Vagina (tissue), 2 donors: ENCODE measurements around the gene WDR62. TPM values are rescaled to one million over a fixed set of nuclear protein-coding genes. Genes with fewer than 3 reads are reported as not detected.
A peak's percentile ranks its signal among the peaks of the same experiment; 100 is the strongest.

Source experiments
- DNase-seq, 2 donors: peaks; one replicate each; pipeline ENCODE4 v3.0.0-alpha.2; 2017; ENCODE audit errors: extremely low spot score in 2 of 2
- H3K27ac ChIP-seq: fragments of 200-600 bp; sonication (generic); one replicate; pipeline ENCODE4 v1.5.1; 2019
- H3K27me3 ChIP-seq: fragments of 200-600 bp; sonication (generic); one replicate; pipeline ENCODE4 v1.5.1; 2019
- H3K36me3 ChIP-seq, 2 donors: fragments of 200-600 bp; sonication (generic); one replicate each; pipeline ENCODE4 v1.5.1; 2017 to 2019
- H3K4me1 ChIP-seq: fragments of 200-600 bp; sonication (generic); one replicate; pipeline ENCODE4 v1.5.1; 2019
- H3K4me3 ChIP-seq, 2 donors: fragments of 200-600 bp; sonication (generic); 1 replicate in 1 of 2; 2 replicates in 1 of 2; pipeline ENCODE4 v1.5.1; 2016 to 2019
- H3K9me3 ChIP-seq: fragments of 200-600 bp; sonication (generic); one replicate; pipeline ENCODE4 v1.5.1; 2019
- CTCF ChIP-seq, 3 experiments: fragments of 450-650 bp in 2 of 3; fragments of 200-600 bp in 1 of 3; sonication (generic) in 1 of 3; IDR thresholded peaks; one replicate each; pipeline ENCODE4 v1.5.1; 2017 to 2019; ENCODE audit warnings: antibody characterized with exemption in 3 of 3, mild to moderate bottlenecking in 2 of 3, moderate library complexity in 2 of 3
- POLR2A ChIP-seq, 2 donors: fragments of 450-650 bp; IDR thresholded peaks; one replicate each; pipeline ENCODE4 v1.6.1; 2017; ENCODE audit warnings: antibody characterized with exemption in 2 of 2, mild to moderate bottlenecking in 2 of 2, moderate library complexity in 2 of 2
- POLR2AphosphoS5 ChIP-seq, 2 donors: sonication (generic); formaldehyde crosslinking; IDR thresholded peaks; one replicate each; pipeline ENCODE4 v1.9.0; 2017; ENCODE audit warnings: antibody characterized with exemption in 2 of 2, mild to moderate bottlenecking in 2 of 2, low read depth in 1 of 2; ENCODE audit not compliant: insufficient read depth in 1 of 2
- intact Hi-C: fragments of 100-400 bp; cut with DNase I; formaldehyde crosslinking; loops from one replicate; pipeline ENCODE4 v1.15.1; 2023
- total RNA-seq: library from RNA; depleted of rRNA; stranded (reverse); fragments of >200 nt; gene quantifications from one replicate; pipeline ENCODE4 v1.2.3, GENCODE V29; 2016

WDR62 gene
- total RNA-seq, 1 donor from 2014 or later = 2.5 TPM

GRCh38 chr19:36142046-36142445 lies 87.3 kb downstream of the WDR62 start:
- no peak overlapping the region for H3K4me3 ChIP-seq
- H3K27ac ChIP-seq = peak overlapping the region; percentile 98
- no peaks in the 10 kb centered on the region for H3K9me3 ChIP-seq
- H3K36me3 ChIP-seq = peaks cover 0 to 44% of the 10 kb centered on the region in 2 donors
- no peak for TF ChIP-seq POLR2AphosphoS5 (IDR thresholded peaks at IDR 0.05; ENCODE audit: insufficient read depth in 1 of 2, low read depth in 1 of 2)
- TF ChIP-seq CTCF (IDR thresholded peaks at IDR 0.05) = no peak
- TF ChIP-seq POLR2A (IDR thresholded peaks at IDR 0.05) = no peak
- intact Hi-C loops = loop anchor here (10.0 kb wide), 1 partner anchor 1467 kb away; the partner anchor contains the start of genes SCGB2B2 and ZNF302
- no peaks in the 10 kb centered on the region for H3K27me3 ChIP-seq
- H3K4me1 ChIP-seq = peaks cover 31% of the 10 kb centered on the region
- DNase-seq = no peak

- Histone ChIP-seq H3K4me1 (peaks cover 26% of the 10 kb centered on the region), H3K4me3 (no peak overlapping the region), H3K36me3 (peaks cover 0 to 48% of the 10 kb centered on the region in 2 donors), H3K9me3 (no peaks in the 10 kb centered on the region), H3K27ac (no peak overlapping the region), H3K27me3 (no peaks in the 10 kb centered on the region)
- intact Hi-C loops = loop anchor here (10.0 kb wide), 1 partner anchor 1468 kb away; the partner anchor contains the start of genes SCGB2B2 and ZNF302
- TF ChIP-seq POLR2A (IDR thresholded peaks at IDR 0.05) (no peak), POLR2AphosphoS5 (IDR thresholded peaks at IDR 0.05; ENCODE audit: insufficient read depth in 1 of 2, low read depth in 1 of 2) (no peak), CTCF (IDR thresholded peaks at IDR 0.05) (no peak)
- no peak for DNase-seq
Observed at GRCh38 chr19:36142496-36142895, 87.8 kb downstream of the WDR62 start.

DNA sequence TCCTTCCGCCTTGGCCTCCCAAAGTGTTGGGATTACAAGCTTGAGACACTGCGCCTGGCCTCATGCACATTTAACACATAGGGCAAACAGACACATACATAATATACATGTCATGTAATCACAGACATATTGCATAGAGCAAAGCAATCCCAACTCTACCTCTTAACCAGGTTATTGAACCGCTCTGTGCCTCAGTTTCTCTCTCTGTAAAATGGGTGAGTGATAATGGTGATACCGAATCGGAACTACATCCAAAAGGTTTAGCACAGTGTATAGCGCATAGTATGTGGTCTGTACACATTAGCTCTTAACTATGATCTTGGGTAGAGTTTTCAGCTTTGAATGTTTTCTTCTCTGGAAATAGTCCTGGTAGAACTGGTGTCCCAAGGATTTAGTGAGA lies 89.9 kb downstream of the WDR62 start:
- Histone ChIP-seq H3K27me3 (no peaks in the 10 kb centered on the region), H3K36me3 (peaks cover 0 to 68% of the 10 kb centered on the region in 2 donors), H3K4me3 (no peak overlapping the region), H3K4me1 (peaks cover 17% of the 10 kb centered on the region), H3K9me3 (no peaks in the 10 kb centered on the region), H3K27ac (no peak overlapping the region)
- no peak for DNase-seq
- intact Hi-C loops = loop anchor here (10.0 kb wide), 1 partner anchor 1470 kb away; the partner anchor contains the start of genes SCGB2B2 and ZNF302
- TF ChIP-seq POLR2AphosphoS5 (IDR thresholded peaks at IDR 0.05; ENCODE audit: insufficient read depth in 1 of 2, low read depth in 1 of 2) (no peak), CTCF (IDR thresholded peaks at IDR 0.05) (no peak), POLR2A (IDR thresholded peaks at IDR 0.05) (no peak)

GRCh38 chr19:36149673-36150406 lies 95.1 kb downstream of the WDR62 start:
- DNase-seq = no peak

GRCh38 chr19:36150586-36150985 lies 95.9 kb downstream of the WDR62 start:
- peaks cover 28% of the 10 kb centered on the region for H3K4me1 ChIP-seq
- no peaks in the 10 kb centered on the region for H3K9me3 ChIP-seq
- no peak overlapping the region for H3K4me3 ChIP-seq
- no peaks in the 10 kb centered on the region for H3K27me3 ChIP-seq
- peak overlapping the region; percentile 96 for H3K27ac ChIP-seq
- TF ChIP-seq POLR2AphosphoS5 (IDR thresholded peaks at IDR 0.05; ENCODE audit: insufficient read depth in 1 of 2, low read depth in 1 of 2) (no peak), CTCF (IDR thresholded peaks at IDR 0.05) (no peak), POLR2A (IDR thresholded peaks at IDR 0.05) (no peak)
- DNase-seq = no peak
- intact Hi-C loops = no loop called here
- H3K36me3 ChIP-seq = peaks cover 0 to 50% of the 10 kb centered on the region in 2 donors

More at GRCh38 chr19:36149673-36150406, 95.1 kb downstream of the WDR62 start:
- Histone ChIP-seq H3K27me3 (no peaks in the 10 kb centered on the region), H3K9me3 (no peaks in the 10 kb centered on the region), H3K4me1 (peaks cover 28% of the 10 kb centered on the region), H3K4me3 (no peak overlapping the region), H3K36me3 (peaks cover 0 to 56% of the 10 kb centered on the region in 2 donors), H3K27ac (no peak overlapping the region)
- TF ChIP-seq POLR2A (IDR thresholded peaks at IDR 0.05) = no peak
- TF ChIP-seq POLR2AphosphoS5 (IDR thresholded peaks at IDR 0.05; ENCODE audit: insufficient read depth in 1 of 2, low read depth in 1 of 2) = peak in 1 of 2 donors; percentile 36
- intact Hi-C loops = loop anchor here (10.0 kb wide), 1 partner anchor 1475 kb away; the partner anchor contains the start of genes SCGB2B2 and ZNF302
